CD4-positive, CD25-positive, alpha-beta regulatory T cell (primary cell): ENCODE measurements around the gene PCCA. TPM values are rescaled to one million over a fixed set of nuclear protein-coding genes. Genes with fewer than 3 reads are reported as not detected.

Source experiments
- ATAC-seq, 2 donors: fragments of 150-1000 bp; cut with Tn5 transposase; one replicate each; pipeline ENCODE4 v1.10.0; 2021; ENCODE audit warnings: low read depth in 2 of 2, moderate number of reproducible peaks in 2 of 2, moderate library complexity in 1 of 2
- DNase-seq, 3 donors: peaks; one replicate each; pipeline versions ENCODE4 v3.0.0 to v3.0.0-alpha.2; 2012 to 2022; ENCODE audit warnings: mixed read lengths in 1 of 3
- H3K27ac ChIP-seq: one replicate; pipeline ENCODE4 v1.7.0; 2013; ENCODE audit warnings: mild to moderate bottlenecking, low read length; ENCODE audit not compliant: insufficient read depth, poor library complexity, severe bottlenecking
- H3K27me3 ChIP-seq: one replicate; pipeline ENCODE4 v1.7.0; 2013; ENCODE audit warnings: low read length; ENCODE audit not compliant: control insufficient read depth, insufficient read depth
- H3K36me3 ChIP-seq: one replicate; pipeline ENCODE4 v1.7.0; 2013; ENCODE audit warnings: mild to moderate bottlenecking, low read length, moderate library complexity; ENCODE audit not compliant: control insufficient read depth, insufficient read depth
- H3K4me1 ChIP-seq: 2 replicates; pipeline ENCODE4 v1.7.0; 2013; ENCODE audit warnings: mild to moderate bottlenecking, low read length; ENCODE audit not compliant: insufficient read depth, control insufficient read depth, poor library complexity, severe bottlenecking
- H3K4me3 ChIP-seq: one replicate; pipeline ENCODE4 v1.7.0; 2013; ENCODE audit warnings: low read depth, mild to moderate bottlenecking, low read length, moderate library complexity
- H3K9me3 ChIP-seq, 2 experiments: 1 replicate in 1 of 2; 2 replicates in 1 of 2; pipeline ENCODE4 v1.7.0; 2013; ENCODE audit warnings: low read length in 2 of 2, mild to moderate bottlenecking in 1 of 2, moderate library complexity in 1 of 2; ENCODE audit not compliant: control insufficient read depth in 2 of 2
- H3K27ac Mint-ChIP-seq, 3 donors: one replicate each; pipeline ENCODE4 v1.8.0; 2020 to 2022; ENCODE audit warnings: mild to moderate bottlenecking in 3 of 3, mixed read lengths in 3 of 3, moderate library complexity in 2 of 3
- H3K27me3 Mint-ChIP-seq: one replicate; pipeline ENCODE4 v1.8.0; 2022; ENCODE audit warnings: mild to moderate bottlenecking, mixed read lengths
- H3K36me3 Mint-ChIP-seq: one replicate; pipeline ENCODE4 v1.8.0; 2020; ENCODE audit warnings: mixed read lengths
- H3K4me1 Mint-ChIP-seq, 4 donors: one replicate each; pipeline ENCODE4 v1.8.0; 2020 to 2022; ENCODE audit warnings: mixed read lengths in 4 of 4, mild to moderate bottlenecking in 1 of 4
- H3K4me3 Mint-ChIP-seq, 4 donors: one replicate each; pipeline ENCODE4 v1.8.0; 2020 to 2022; ENCODE audit warnings: mild to moderate bottlenecking in 4 of 4, mixed read lengths in 4 of 4, moderate library complexity in 3 of 4
- H3K9me3 Mint-ChIP-seq, 7 donors: one replicate each; pipeline ENCODE4 v1.8.0; 2020 to 2022; ENCODE audit warnings: mixed read lengths in 7 of 7, mild to moderate bottlenecking in 3 of 7, moderate library complexity in 2 of 7
- polyA plus RNA-seq, 4 donors: library from polyadenylated mRNA; unstranded; fragments of 300-500 nt; fragmentation: Illumina TruSeq; gene quantifications; one replicate each; pipeline ENCODE4 v1.2.3, GENCODE V29; 2021
- total RNA-seq: library from RNA; stranded (reverse); gene quantifications from one replicate; pipeline ENCODE4 v1.2.3, GENCODE V29; 2022

Gene PCCA
- total and polyA plus RNA-seq, 5 donors from 2014 or later, result 8.0 to 14.8 (median 10.4) TPM

DNA sequence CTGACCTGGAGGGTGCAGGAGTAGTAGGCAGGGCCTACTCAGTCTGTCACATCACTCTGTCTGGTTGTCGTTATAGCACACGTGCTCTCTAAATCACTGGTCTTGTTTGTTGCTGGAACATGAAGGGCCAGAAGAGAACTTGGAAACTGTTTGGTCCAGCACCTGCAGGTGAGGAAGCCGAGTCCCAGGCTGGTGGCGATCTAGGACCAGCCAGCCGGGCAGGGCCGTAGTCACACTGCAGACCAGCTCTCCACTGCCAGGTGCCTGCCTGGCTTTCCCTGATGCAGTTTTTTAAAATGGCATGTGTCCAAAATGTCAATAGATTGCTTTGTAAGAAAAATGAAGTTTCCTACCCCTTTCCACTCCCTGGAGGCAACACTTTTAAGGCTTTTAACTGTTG, 446.0 kb downstream of the PCCA start:
- Mint-ChIP-seq H3K4me3 (no peak overlapping the region), H3K36me3 (peaks cover 14% of the 10 kb centered on the region), H3K9me3 (peaks cover 0 to 3% (median 0%) of the 10 kb centered on the region in 7 donors), H3K4me1 (peaks cover 0 to 29% (median 12%) of the 10 kb centered on the region in 4 donors), H3K27me3 (no peaks in the 10 kb centered on the region), H3K27ac (no peak overlapping the region)
- no peak overlapping the region for H3K27ac ChIP-seq
- H3K36me3 ChIP-seq, result no peaks in the 10 kb centered on the region
- DNase-seq (no peak), ATAC-seq (no peak)
- H3K9me3 ChIP-seq, result no peaks in the 10 kb centered on the region
- no peaks in the 10 kb centered on the region for H3K27me3 ChIP-seq
- peaks cover 9% of the 10 kb centered on the region for H3K4me1 ChIP-seq
- H3K4me3 ChIP-seq, result no peak overlapping the region

DNA sequence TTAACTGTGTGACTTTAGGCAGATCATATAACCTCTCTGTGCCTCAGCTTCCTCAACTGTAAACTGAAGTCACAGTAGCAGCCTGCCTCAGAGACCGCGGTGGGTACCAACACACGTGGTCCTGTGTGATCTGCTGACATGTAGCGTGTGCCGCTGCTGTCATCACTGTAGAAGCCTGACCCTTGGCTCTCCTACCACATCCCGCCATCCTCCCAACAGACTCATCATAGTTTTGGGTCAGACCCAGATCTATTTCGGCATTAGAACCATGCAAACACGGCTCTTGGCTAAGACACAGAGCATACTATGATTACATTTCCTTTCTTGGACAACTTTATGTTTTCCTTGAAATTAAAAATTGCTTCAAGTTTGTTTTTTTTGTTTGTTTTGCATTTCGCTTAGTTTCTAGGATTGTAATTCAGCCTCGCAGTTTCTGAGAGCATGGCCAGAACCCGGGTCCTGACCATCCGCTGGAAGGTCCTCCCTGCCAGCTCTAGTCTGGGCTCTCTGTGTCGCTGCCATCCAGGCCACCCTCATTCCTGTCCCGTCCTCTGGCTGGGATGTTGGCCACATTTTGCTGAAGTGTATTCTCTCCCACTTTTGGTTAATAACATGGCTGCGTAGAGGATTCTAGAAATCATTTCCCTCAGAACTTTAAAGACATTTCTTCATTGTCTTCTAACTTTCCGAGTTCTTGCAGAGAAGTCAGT, 446.7 kb downstream of the PCCA start:
- H3K27ac Mint-ChIP-seq, result no peak overlapping the region
- no peak overlapping the region for H3K4me3 ChIP-seq
- no peaks in the 10 kb centered on the region for H3K36me3 ChIP-seq
- H3K36me3 Mint-ChIP-seq, result peaks cover 21% of the 10 kb centered on the region
- H3K4me3 Mint-ChIP-seq, result no peak overlapping the region
- H3K9me3 Mint-ChIP-seq, result peaks cover 0 to 3% (median 0%) of the 10 kb centered on the region in 7 donors
- no peaks in the 10 kb centered on the region for H3K27me3 ChIP-seq
- H3K27me3 Mint-ChIP-seq, result no peaks in the 10 kb centered on the region
- H3K4me1 Mint-ChIP-seq, result peaks cover 0 to 31% (median 12%) of the 10 kb centered on the region in 4 donors
- no peak for ATAC-seq
- H3K4me1 ChIP-seq, result peaks cover 9% of the 10 kb centered on the region
- DNase-seq, result no peak
- H3K27ac ChIP-seq, result no peak overlapping the region
- H3K9me3 ChIP-seq, result no peaks in the 10 kb centered on the region

DNA sequence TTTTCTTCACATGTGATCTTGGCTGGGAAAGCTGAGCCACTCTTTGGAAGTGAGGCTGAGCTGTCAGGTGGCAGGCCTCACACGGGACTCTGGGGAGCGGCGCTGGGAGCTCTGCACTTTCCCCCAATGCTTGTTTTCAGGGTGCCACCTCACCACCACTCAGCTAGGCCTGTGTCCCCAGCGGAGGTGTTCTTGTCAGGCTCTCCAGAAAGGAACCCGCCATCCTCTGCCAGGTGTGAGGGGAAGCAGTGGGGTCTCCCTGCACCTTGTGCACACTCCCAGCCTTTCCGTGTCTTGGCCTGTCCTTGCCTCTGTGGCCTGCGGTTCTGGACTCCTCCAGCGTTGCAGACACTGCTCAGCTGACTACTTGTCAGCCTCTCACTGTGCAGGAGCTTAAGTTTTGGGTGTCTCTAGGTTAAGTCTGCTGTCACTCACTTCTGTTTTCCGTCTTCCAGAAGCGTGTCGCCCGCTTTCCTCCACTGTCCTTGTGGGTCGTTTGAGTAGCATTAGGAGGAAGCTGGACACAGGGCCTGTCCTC, 447.8 kb downstream of the PCCA start:
- no peaks in the 10 kb centered on the region for H3K27me3 ChIP-seq
- ATAC-seq, result no peak
- no peak overlapping the region for H3K27ac ChIP-seq
- no peak overlapping the region for H3K4me3 ChIP-seq
- no peaks in the 10 kb centered on the region for H3K36me3 ChIP-seq
- H3K27me3 Mint-ChIP-seq, result no peaks in the 10 kb centered on the region
- H3K27ac Mint-ChIP-seq, result peak overlapping the region in 2 of 3 donors; percentile 3 to 56
- H3K36me3 Mint-ChIP-seq, result peaks cover 20% of the 10 kb centered on the region
- H3K9me3 ChIP-seq, result no peaks in the 10 kb centered on the region
- peaks cover 0 to 31% (median 12%) of the 10 kb centered on the region in 4 donors for H3K4me1 Mint-ChIP-seq
- peaks cover 9% of the 10 kb centered on the region for H3K4me1 ChIP-seq
- DNase-seq, result no peak
- peaks cover 0 to 3% (median 0%) of the 10 kb centered on the region in 7 donors for H3K9me3 Mint-ChIP-seq
- H3K4me3 Mint-ChIP-seq, result no peak overlapping the region

DNA sequence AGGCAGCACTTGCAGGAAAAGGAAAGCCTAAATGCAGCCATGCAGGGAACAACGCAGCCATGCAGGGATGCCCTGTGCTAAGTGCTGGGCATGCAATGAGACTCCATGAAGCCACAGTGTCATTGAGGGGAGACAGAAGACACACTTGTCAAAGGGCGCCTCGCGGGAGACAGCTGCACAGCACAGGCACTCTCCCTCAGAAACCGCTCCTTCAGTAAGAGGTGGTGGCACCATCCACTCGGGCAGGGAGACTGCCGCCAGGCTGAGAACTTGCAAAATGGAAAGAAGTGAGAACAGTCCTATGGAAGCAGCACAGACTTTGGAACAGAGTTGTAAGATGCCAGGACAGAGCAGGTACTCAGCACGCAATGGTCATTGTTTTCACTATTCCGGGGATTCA, 448.6 kb downstream of the PCCA start:
- Histone ChIP-seq H3K27ac (no peak overlapping the region), H3K27me3 (no peaks in the 10 kb centered on the region), H3K4me3 (no peak overlapping the region), H3K36me3 (no peaks in the 10 kb centered on the region), H3K4me1 (peaks cover 9% of the 10 kb centered on the region), H3K9me3 (no peaks in the 10 kb centered on the region)
- H3K36me3 Mint-ChIP-seq, result peaks cover 19% of the 10 kb centered on the region
- H3K4me1 Mint-ChIP-seq, result peaks cover 0 to 35% (median 14%) of the 10 kb centered on the region in 4 donors
- H3K27ac Mint-ChIP-seq, result peak overlapping the region in 2 of 3 donors; percentile 3 to 67
- DNase-seq (no peak), ATAC-seq (no peak)
- H3K4me3 Mint-ChIP-seq, result peak overlapping the region in 1 of 4 donors; percentile 61
- H3K27me3 Mint-ChIP-seq, result no peaks in the 10 kb centered on the region
- H3K9me3 Mint-ChIP-seq, result peaks cover 0 to 3% (median 0%) of the 10 kb centered on the region in 7 donors

DNA sequence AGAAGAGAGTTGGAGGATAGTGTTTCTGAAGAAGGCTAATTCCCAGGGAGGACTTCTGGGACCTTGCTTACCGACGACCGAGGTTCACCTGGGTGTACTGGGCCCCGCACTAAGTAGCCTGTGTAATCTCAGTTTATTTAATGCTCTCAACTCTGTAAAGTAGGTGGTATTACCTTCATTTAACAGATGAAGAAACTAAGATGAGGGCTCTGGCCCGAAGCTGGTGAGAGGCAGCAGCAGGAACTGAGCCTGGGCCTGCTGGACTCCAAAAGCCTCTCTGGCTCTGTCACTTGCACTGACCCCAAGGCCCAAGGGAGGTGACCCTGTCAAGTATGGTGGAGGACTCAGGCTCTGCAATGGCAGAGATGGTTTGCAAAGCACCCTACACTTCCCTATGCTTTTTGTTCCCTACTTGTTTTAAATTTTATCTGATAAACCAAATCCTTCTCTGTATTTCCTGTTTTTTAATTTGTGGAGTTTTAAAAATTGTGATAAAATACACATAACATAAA, 449.1 kb downstream of the PCCA start:
- Histone ChIP-seq H3K27ac (no peak overlapping the region), H3K4me1 (peaks cover 9% of the 10 kb centered on the region), H3K27me3 (no peaks in the 10 kb centered on the region), H3K9me3 (no peaks in the 10 kb centered on the region), H3K4me3 (no peak overlapping the region), H3K36me3 (no peaks in the 10 kb centered on the region)
- Mint-ChIP-seq H3K27ac (peak overlapping the region in 2 of 3 donors; percentile 3 to 67), H3K36me3 (peaks cover 19% of the 10 kb centered on the region), H3K4me1 (peaks cover 3 to 40% (median 19%) of the 10 kb centered on the region in 4 donors), H3K27me3 (no peaks in the 10 kb centered on the region), H3K9me3 (peaks cover 0 to 3% (median 0%) of the 10 kb centered on the region in 7 donors), H3K4me3 (peak overlapping the region in 2 of 4 donors; percentile 37 to 38)
- ATAC-seq, result no peak
- DNase-seq, result no peak

DNA sequence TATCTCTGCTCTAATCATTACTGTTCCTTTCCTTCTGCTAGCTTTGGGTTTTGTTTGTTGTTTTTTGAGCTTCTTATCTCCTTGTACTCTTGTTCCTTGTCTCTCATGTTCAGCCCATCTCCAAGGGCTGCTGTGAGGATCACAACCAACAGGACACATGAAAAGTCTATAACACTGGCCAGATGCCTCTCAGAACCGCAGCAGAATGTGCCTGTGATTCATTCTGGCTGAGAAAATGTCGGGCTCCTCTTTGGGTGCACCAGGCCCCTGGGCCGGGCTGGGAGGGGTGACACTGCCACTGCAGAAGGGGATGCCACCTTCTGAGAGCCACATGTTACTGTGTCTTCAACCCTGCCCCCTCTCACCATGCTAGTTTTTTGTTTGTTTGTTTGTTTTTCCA, 451.7 kb downstream of the PCCA start:
- Histone ChIP-seq H3K4me1 (peaks cover 9% of the 10 kb centered on the region), H3K27ac (no peak overlapping the region), H3K4me3 (no peak overlapping the region), H3K9me3 (no peaks in the 10 kb centered on the region), H3K27me3 (no peaks in the 10 kb centered on the region), H3K36me3 (no peaks in the 10 kb centered on the region)
- peak overlapping the region in 1 of 3 donors; percentile 6 for H3K27ac Mint-ChIP-seq
- H3K4me1 Mint-ChIP-seq, result peaks cover 3 to 41% (median 19%) of the 10 kb centered on the region in 4 donors
- H3K27me3 Mint-ChIP-seq, result no peaks in the 10 kb centered on the region
- H3K36me3 Mint-ChIP-seq, result peaks cover 12% of the 10 kb centered on the region
- H3K4me3 Mint-ChIP-seq, result no peak overlapping the region
- ATAC-seq, result no peak
- peaks cover 0 to 2% (median 0%) of the 10 kb centered on the region in 7 donors for H3K9me3 Mint-ChIP-seq
- DNase-seq, result no peak

DNA sequence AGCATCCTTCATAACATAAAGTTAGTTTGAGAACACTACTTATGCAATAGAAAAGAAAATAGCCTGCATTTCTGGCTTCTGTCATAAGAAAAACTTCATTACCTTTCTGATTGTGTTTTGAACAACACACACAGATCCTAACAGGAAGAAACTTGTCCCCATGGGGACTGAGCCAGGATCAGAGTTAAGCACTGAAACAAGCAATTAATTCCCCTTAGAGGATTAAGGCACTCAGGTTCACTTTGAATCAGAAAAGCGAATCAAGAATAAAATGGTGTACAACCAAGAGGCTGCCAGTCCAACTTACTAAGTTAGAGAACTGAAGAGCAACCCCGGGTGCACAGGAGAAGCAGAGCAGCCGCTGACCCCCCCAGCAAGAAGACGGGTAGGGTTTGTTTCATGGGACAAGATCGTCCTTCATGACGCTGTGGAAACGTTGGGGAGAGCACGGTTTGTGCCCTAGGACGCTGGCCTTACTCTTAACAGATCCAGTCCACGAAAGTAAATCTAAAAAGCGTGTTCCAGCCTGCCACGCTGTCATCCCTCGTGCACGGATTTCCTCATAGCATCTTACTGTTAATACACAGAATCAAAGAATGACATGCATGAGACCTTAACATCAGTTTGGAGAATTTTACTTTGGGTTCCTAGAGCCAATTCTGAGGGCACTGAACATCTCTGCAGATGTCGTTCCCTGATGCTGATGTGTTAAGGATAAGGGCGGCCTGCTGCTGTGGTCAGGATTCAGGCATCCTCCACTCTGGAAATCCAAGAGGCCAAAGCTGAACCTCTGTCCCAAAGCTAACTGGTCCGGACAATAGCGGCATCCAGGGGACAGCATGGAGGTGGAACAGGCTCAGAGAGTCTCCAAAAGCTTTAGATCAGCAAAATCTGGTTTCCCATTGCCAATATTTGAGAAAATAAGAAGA, 453.3 kb downstream of the PCCA start:
- Histone ChIP-seq H3K4me3 (peak overlapping the region; percentile 17), H3K36me3 (no peaks in the 10 kb centered on the region), H3K27me3 (no peaks in the 10 kb centered on the region), H3K4me1 (peaks cover 9% of the 10 kb centered on the region), H3K9me3 (no peaks in the 10 kb centered on the region), H3K27ac (no peak overlapping the region)
- Mint-ChIP-seq H3K4me3 (peak overlapping the region in 1 of 4 donors; percentile 7), H3K27ac (no peak overlapping the region), H3K36me3 (peaks cover 16% of the 10 kb centered on the region), H3K4me1 (peaks cover 3 to 38% (median 19%) of the 10 kb centered on the region in 4 donors), H3K27me3 (no peaks in the 10 kb centered on the region), H3K9me3 (peaks cover 0 to 2% (median 0%) of the 10 kb centered on the region in 7 donors)
- ATAC-seq, result no peak
- no peak for DNase-seq
